ENCODE results near the gene DTHD1.

DNA sequence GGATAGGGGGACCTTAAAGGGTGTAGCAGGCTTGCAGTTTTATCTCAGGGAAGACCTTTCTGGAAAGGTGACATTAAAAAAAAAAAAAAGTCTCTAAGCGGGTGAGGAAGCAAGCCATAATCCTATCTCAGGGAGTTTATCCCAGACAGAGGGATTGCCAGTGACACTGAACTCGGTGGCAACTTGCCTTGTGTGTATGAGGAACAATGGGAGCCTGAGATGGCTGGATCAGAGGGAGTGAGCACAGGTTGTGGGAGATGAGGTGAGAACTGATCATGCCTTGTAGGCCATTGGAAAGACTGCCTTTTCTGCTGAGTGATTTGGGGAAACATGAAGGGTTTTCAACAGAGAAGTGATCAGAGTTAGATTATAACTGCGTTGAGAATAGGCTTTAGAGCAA, 31.1 kb downstream of the DTHD1 start:
- TF ChIP-seq, protein P1, sequence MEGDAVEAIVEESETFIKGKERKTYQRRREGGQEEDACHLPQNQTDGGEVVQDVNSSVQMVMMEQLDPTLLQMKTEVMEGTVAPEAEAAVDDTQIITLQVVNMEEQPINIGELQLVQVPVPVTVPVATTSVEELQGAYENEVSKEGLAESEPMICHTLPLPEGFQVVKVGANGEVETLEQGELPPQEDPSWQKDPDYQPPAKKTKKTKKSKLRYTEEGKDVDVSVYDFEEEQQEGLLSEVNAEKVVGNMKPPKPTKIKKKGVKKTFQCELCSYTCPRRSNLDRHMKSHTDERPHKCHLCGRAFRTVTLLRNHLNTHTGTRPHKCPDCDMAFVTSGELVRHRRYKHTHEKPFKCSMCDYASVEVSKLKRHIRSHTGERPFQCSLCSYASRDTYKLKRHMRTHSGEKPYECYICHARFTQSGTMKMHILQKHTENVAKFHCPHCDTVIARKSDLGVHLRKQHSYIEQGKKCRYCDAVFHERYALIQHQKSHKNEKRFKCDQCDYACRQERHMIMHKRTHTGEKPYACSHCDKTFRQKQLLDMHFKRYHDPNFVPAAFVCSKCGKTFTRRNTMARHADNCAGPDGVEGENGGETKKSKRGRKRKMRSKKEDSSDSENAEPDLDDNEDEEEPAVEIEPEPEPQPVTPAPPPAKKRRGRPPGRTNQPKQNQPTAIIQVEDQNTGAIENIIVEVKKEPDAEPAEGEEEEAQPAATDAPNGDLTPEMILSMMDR (conservative IDR thresholded peaks at IDR 0.05; ENCODE audit: low read depth, low read length) = no peak
- TF ChIP-seq EZH2 (IDR thresholded peaks at IDR 0.05; ENCODE audit: low read length, unreplicated experiment) = no peak
- no peak for TF ChIP-seq EZH2phosphoT487 (IDR thresholded peaks at IDR 0.05; ENCODE audit: borderline replicate concordance, low read length)

Measured in PC-3 (cell line).